GM20431 (cell line): ENCODE data around the gene SDK2.

Experiments
- in situ Hi-C: fragments of 300-500 bp; cut with MseI, MboI; formaldehyde crosslinking; loops from one replicate; pipeline ENCODE4 v1.15.0; 2020; ENCODE audit warnings: low sequenced_read_pairs; ENCODE audit not compliant: unreplicated experiment

Gene SDK2

DNA sequence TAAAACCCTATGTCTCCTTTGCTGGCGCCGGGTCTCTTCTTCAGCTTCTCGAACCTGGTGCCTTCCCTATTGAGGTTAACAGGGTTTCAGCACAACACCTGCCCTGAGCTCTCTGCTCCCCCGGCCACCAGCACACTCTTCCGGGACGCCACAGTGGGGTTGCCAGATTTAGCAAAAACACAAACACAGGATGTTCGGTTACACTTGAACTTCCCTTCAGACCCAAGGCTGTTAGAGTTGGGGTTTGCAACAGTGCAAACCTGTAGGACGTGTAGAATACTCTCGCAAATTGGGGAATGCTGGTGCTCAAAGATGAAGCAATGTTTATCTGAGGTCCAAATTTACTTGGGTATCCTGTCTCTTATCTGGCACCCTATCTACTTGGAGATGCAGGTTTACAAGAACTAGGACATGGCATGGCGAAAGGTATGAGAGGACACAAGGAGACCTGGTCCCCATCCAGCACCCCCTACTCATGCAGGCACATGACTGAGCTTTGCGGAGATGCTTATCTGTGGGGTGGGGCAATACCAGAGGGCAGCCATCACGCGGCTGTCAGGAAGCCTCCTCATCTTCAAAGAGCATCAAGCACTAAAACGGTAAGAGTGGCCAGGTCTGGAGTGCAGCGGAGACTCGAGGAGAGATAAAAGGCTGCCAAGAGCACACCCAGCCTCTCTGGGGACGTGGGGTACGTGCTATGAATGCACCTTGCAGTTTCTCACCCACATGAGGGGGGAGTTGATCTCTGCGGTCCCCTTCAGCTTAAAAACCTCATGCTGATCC is 52.8 kb downstream of the SDK2 start:
- in situ Hi-C loops, result no loop called here

DNA sequence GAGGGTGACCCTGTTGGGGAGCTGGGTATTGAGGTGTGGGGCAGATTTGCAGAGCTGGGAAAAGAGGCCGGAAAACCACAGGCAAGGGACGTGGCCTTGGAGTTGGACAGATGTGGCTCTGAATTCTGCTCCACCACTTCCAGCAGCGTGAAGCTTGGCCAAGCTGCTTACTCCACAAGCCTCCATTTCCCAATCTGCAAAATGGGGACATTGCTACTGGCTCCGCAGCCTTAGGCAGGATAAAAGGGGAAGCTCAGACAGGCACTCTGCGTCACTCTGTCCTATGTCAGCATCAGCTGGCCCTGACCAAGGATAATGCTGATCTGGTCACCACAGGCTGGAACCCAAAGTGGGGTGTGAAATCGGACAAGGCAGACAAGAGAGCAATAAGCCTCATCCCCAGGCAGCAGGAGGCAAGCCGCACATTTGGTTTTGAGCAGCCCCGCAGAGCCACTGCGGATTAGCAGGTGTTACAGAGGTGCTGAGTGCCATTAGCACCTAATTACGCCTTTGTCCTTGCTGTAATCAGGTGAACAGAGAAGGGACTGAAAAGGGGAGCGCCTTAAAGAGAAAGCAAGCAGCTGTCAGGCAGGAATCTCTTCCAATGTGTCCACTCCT is 54.8 kb downstream of the SDK2 start:
- in situ Hi-C loops, result no loop called here

- in situ Hi-C loops, result no loop called here
These were observed 55.4 kb downstream of the SDK2 start for GRCh38 chr17:73588891-73589290.

- in situ Hi-C loops, result no loop called here
These were observed 55.9 kb downstream of the SDK2 start for GRCh38 chr17:73588301-73588846.

GRCh38 chr17:73586921-73587602 is 57.2 kb downstream of the SDK2 start:
- in situ Hi-C loops, result no loop called here

- in situ Hi-C loops, result no loop called here
These were observed 57.9 kb downstream of the SDK2 start for GRCh38 chr17:73586275-73586832.

GRCh38 chr17:73585583-73585982 is 58.7 kb downstream of the SDK2 start:
- in situ Hi-C loops, result no loop called here

- in situ Hi-C loops, result no loop called here
These were observed 59.3 kb downstream of the SDK2 start for GRCh38 chr17:73584987-73585386.

- in situ Hi-C loops, result no loop called here
These were observed 60.2 kb downstream of the SDK2 start for GRCh38 chr17:73584049-73584448.

- in situ Hi-C loops, result no loop called here
These were observed 61.4 kb downstream of the SDK2 start for GRCh38 chr17:73582821-73583220.

DNA sequence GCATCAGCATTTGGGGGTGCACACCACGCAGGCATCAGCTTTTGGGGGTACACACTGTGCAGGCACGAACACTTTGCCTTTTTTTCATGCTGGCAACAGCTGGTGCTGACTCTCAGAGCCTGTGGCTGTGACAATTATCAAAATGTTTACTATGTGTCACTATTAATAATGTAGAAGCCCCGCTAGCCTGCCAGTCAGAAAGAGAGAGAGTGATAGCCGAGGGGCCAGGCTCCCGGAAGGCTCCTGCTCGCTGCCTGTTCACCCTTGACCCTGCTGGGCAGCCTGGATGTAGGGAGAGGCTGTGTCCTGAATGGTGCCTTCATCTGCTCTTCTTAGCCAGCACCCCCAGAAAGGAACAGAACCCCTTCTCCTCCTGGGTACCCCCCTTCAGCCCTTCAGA is 61.9 kb downstream of the SDK2 start:
- in situ Hi-C loops, result no loop called here

GRCh38 chr17:73581379-73581778 is 62.9 kb downstream of the SDK2 start:
- in situ Hi-C loops, result no loop called here

GRCh38 chr17:73580073-73580710 is 64.1 kb downstream of the SDK2 start:
- in situ Hi-C loops, result no loop called here

- in situ Hi-C loops, result no loop called here
These were observed 67.6 kb downstream of the SDK2 start for GRCh38 chr17:73576556-73577098.

DNA sequence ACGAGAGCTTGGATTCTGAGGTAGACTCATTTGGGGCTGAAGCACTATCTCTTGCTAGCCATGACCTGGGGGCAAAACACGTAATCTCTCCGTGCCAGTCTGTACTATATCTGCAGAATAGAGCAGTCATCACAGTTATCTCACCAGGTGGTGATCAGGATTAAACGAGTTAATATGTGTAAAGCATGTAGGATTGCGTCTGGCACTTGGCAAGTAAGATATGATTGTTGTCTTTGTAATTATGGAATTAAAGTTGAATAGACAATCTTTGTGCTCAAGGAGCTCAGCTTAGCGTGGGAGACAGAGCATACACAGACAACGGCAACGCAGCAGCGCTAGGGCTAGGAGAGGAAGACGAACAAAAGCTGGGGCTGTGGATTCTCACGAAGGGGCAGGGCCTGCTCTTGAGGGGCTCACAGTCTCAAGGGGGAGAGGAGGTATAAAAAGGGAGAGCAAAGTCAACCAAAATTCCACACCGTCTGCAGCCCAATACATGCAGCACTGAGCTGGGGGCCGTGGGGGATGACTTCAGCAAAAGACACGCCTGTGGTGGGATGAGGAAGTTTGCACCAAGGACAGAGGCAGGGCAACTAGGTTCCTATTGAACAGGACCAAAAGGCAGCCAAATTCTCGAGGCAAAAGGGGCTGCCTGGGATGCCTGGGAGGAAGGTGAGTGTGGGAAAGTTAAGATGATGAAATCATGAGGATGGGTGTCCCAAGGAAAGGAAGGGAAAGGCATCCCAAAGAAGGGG is 68.6 kb downstream of the SDK2 start:
- in situ Hi-C loops, result no loop called here

DNA sequence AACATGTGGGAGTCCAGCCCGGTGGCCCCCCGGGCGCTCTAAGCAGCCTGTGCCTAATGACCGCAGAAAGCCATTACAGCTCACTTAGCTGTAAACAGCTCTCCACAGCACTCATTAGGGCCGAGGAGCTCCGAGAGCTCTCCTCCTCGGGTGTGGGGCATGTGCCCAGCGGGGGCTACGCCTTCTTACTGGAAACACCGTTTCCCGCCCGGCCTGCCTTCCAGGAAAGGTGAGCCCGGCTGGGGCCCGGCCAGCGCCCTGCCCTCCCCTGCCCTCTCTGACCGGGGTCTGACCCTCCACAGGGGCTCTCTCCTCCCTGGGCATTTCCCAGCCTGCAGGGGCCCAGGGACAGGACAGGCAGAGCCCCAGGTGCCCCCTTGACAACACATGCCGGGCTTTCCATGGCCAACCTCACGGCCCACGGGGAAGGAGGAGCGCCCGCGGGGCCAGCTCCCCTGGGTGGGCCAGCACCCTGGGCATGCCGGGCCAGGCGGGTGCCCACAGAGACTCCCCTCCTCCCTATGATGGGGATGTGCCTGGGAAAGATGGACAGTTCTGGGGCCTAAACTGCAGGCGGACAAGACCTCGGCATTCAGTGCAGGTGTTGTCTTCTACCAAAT is 72.6 kb downstream of the SDK2 start:
- in situ Hi-C loops, result no loop called here

DNA sequence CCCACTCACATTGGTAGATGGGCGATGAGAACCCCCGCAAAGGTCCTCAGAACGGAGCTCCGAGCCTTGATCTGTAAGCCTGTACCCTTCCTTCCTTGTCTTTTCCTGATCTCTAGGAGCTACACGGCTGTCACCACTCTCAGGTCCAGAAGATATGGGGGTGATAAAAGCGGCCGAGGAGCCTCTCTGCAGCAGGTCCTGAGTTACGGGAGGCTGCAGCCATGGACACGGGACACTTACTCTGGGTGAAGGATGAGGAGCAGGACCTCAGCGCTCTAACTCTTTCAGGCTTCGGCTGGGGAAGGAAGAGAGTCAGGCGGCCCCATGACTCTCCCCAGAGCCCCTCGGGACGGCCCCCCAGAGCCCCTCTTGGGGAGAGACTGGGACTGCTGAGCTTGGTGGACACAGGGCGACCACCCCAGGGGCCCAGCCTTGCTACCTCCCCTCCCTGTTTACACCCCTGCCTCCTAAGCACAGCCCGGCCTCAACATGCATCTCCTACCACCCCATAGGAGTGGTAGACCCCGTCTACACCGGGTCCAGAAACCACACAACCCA is 74.4 kb downstream of the SDK2 start:
- in situ Hi-C loops, result no loop called here

GRCh38 chr17:73568934-73569333 is 75.3 kb downstream of the SDK2 start:
- in situ Hi-C loops, result no loop called here
